KMS-11 (cell line): ENCODE data around the gene OR7C2.

Source experiments
- H2AFZ ChIP-seq: fragments of 200-600 bp; sonication (generic); 2 replicates; pipeline ENCODE4 v1.6.1; 2016; ENCODE audit warnings: antibody characterized with exemption, mixed run types, low read depth
- H3K27ac ChIP-seq: fragments of 200-600 bp; sonication (generic); 2 replicates; pipeline ENCODE4 v1.6.1; 2016; ENCODE audit warnings: mild to moderate bottlenecking, mixed run types
- H3K27me3 ChIP-seq: fragments of 200-600 bp; sonication (generic); 2 replicates; pipeline ENCODE4 v1.6.1; 2017; ENCODE audit warnings: mild to moderate bottlenecking, low read depth, mixed run types, moderate library complexity; ENCODE audit not compliant: insufficient read depth
- H3K36me3 ChIP-seq: fragments of 200-600 bp; sonication (generic); 2 replicates; pipeline ENCODE4 v1.6.1; 2017; ENCODE audit warnings: mild to moderate bottlenecking, mixed run types; ENCODE audit not compliant: insufficient read depth
- H3K4me1 ChIP-seq: fragments of 200-600 bp; sonication (generic); 2 replicates; pipeline ENCODE4 v1.6.1; 2016; ENCODE audit warnings: mild to moderate bottlenecking, low read depth, mixed run types; ENCODE audit not compliant: poor library complexity, severe bottlenecking
- H3K4me2 ChIP-seq: fragments of 200-600 bp; sonication (generic); 2 replicates; pipeline ENCODE4 v1.7.0; 2016; ENCODE audit warnings: mild to moderate bottlenecking, mixed run types
- H3K4me3 ChIP-seq: fragments of 200-600 bp; sonication (generic); IDR thresholded peaks from 2 replicates; pipeline ENCODE4 v1.6.1; 2017; ENCODE audit warnings: low read depth, low read length, mixed read lengths; ENCODE audit not compliant: insufficient read depth
- H3K79me2 ChIP-seq: fragments of 200-600 bp; sonication (generic); 2 replicates; pipeline ENCODE4 v1.6.1; 2016; ENCODE audit warnings: low read depth, mixed run types; ENCODE audit not compliant: insufficient read depth
- H3K9ac ChIP-seq: fragments of 200-600 bp; sonication (generic); 2 replicates; pipeline ENCODE4 v1.6.1; 2016; ENCODE audit warnings: mild to moderate bottlenecking, mixed run types
- H4K20me1 ChIP-seq: fragments of 200-600 bp; sonication (generic); 2 replicates; pipeline ENCODE4 v1.6.1; 2016; ENCODE audit warnings: mild to moderate bottlenecking, mixed run types; ENCODE audit not compliant: insufficient read depth
- TF ChIP-seq, protein P1 (sequence below): fragments of 200-600 bp; sonication (generic); conservative IDR thresholded peaks from 2 replicates; pipeline ENCODE4 v1.6.1; 2017; ENCODE audit warnings: low read depth, mild to moderate bottlenecking, antibody characterized with exemption, low read length, moderate library complexity, mixed read lengths

Gene OR7C2

DNA sequence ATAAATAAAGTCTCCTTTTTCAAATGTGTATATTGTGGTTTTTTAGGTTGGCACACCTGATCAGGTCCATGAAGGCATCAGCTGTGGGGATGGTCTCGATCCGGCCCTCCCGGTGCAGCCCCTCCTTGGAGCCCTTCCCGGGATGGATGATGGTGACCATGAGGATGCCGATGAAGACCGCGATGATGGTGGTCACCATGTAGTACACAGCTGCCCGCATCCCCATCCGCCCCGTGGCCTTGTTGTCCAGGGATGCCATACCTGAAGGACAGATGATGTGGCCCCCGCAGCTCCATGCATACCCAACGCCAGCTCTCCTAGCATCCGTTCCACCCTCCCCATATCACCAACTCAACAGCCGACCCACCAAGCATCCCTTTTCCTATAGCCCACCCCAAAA is 27.0 kb downstream of the OR7C2 start:
- Histone ChIP-seq H3K36me3 (no peaks in the 10 kb centered on the region), H3K4me3 (no peak overlapping the region), H3K27ac (no peak overlapping the region), H3K27me3 (peaks cover 3% of the 10 kb centered on the region; the same call in 1 of the 2 replicates), H2AFZ (no peak overlapping the region), H3K4me2 (no peak overlapping the region), H3K79me2 (no peaks in the 10 kb centered on the region), H3K9ac (no peak overlapping the region), H3K4me1 (no peaks in the 10 kb centered on the region), H4K20me1 (no peaks in the 10 kb centered on the region)
- TF ChIP-seq, protein P1, sequence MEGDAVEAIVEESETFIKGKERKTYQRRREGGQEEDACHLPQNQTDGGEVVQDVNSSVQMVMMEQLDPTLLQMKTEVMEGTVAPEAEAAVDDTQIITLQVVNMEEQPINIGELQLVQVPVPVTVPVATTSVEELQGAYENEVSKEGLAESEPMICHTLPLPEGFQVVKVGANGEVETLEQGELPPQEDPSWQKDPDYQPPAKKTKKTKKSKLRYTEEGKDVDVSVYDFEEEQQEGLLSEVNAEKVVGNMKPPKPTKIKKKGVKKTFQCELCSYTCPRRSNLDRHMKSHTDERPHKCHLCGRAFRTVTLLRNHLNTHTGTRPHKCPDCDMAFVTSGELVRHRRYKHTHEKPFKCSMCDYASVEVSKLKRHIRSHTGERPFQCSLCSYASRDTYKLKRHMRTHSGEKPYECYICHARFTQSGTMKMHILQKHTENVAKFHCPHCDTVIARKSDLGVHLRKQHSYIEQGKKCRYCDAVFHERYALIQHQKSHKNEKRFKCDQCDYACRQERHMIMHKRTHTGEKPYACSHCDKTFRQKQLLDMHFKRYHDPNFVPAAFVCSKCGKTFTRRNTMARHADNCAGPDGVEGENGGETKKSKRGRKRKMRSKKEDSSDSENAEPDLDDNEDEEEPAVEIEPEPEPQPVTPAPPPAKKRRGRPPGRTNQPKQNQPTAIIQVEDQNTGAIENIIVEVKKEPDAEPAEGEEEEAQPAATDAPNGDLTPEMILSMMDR: no peak

DNA sequence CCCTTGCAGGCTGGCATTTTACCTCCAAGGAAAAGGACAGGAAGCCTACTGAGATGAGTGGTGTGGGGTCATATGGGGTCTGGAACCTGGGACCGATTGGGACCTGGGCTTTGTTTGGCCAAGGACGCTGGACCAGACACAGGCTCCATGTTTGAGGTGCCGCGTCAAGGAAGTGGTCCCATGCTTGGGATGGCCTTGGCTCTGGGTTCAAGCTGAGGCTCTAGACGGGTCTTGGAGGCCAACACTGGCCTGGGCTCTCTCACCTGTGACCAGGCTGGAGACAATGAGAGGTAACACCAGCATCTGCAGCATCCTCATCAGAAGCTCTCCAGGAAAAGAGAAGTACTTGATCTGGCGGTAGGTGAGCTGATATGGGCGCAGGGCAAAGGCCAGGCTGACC is 30.2 kb downstream of the OR7C2 start:
- Histone ChIP-seq H3K9ac (no peak overlapping the region), H3K36me3 (no peaks in the 10 kb centered on the region), H4K20me1 (no peaks in the 10 kb centered on the region), H3K4me1 (no peaks in the 10 kb centered on the region), H3K27ac (no peak overlapping the region), H3K79me2 (no peaks in the 10 kb centered on the region), H3K4me2 (no peak overlapping the region), H3K27me3 (peaks cover 9% of the 10 kb centered on the region; the same call in 1 of the 2 replicates), H3K4me3 (no peak overlapping the region), H2AFZ (no peak overlapping the region)
- TF ChIP-seq, protein P1: no peak

DNA sequence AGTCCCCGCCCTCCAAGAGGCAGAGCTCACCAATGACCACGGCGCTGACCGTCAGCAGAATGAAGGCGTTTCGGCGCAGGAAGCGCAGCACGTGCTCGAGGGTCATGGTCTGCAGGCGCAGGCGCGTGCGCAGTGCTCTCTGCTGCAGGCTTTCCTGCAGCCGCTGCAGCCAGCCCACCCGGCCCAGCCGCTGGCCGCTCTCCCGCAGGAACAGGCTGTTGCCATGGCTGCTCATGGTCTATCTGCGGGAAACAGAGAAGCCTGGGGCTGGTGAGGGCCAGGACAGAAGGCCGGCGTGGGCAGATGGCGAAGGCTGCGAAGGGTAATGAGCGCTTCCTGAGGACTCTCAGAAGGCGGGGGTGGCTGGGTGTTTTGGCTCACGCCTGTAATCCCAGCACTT is 31.4 kb downstream of the OR7C2 start:
- Histone ChIP-seq H3K4me1 (no peaks in the 10 kb centered on the region), H3K79me2 (no peaks in the 10 kb centered on the region), H3K4me3 (no peak overlapping the region), H3K9ac (no peak overlapping the region), H3K4me2 (no peak overlapping the region), H3K36me3 (no peaks in the 10 kb centered on the region), H3K27me3 (peaks cover 9% of the 10 kb centered on the region; the same call in 1 of the 2 replicates), H4K20me1 (no peaks in the 10 kb centered on the region), H2AFZ (no peak overlapping the region), H3K27ac (no peak overlapping the region)
- TF ChIP-seq, protein P1: no peak

DNA sequence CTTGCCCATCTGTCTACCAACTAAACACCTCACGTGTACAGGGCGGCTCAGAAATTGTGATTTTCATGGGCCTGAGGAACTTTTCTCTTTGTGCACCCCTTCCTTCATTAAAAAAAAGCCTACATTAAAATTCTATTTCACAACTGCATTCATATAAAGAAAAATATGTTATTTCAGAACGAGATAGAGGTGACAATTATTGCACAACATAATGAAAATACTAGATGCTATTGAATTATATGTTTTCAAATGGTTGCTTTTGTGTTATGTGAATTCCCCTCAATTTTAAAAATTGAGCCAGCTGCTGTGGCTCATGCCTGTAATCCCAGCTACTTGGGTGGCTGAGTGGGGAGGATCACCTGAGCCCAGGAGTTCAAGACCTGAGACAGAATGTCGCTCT is 33.2 kb downstream of the OR7C2 start:
- no peak overlapping the region for H3K9ac ChIP-seq
- no peaks in the 10 kb centered on the region for H3K79me2 ChIP-seq
- H3K36me3 ChIP-seq: no peaks in the 10 kb centered on the region
- H3K4me1 ChIP-seq: no peaks in the 10 kb centered on the region
- peaks cover 9% of the 10 kb centered on the region; the same call in 1 of the 2 replicates for H3K27me3 ChIP-seq
- no peaks in the 10 kb centered on the region for H4K20me1 ChIP-seq
- TF ChIP-seq, protein P1: no peak
- no peak overlapping the region for H3K4me2 ChIP-seq
- H3K27ac ChIP-seq: no peak overlapping the region
- H2AFZ ChIP-seq: no peak overlapping the region
- H3K4me3 ChIP-seq: no peak overlapping the region

DNA sequence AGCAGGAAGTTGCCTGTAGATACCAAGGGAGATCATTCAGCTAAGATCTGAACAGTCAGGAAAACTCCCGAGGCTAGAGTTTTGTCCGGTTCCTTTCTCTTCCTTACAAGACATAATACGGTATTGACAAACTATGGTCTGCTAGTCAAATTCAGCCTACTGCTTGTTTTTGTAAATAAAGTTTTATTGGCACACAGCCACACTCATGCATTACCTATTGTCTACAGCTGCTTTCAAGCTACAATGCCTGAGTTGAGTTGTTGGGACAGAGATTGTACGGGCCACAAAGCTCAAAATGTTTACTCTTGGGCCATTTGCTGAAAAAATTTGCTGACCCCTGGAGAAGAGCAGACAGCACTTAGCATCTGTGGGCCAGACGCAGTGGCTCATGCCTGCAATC is 35.8 kb downstream of the OR7C2 start:
- TF ChIP-seq, protein P1: no peak
- no peak overlapping the region for H3K9ac ChIP-seq
- no peak overlapping the region for H3K27ac ChIP-seq
- H2AFZ ChIP-seq: no peak overlapping the region
- H3K27me3 ChIP-seq: peaks cover 6% of the 10 kb centered on the region; the same call in 1 of the 2 replicates
- no peak overlapping the region for H3K4me3 ChIP-seq
- no peaks in the 10 kb centered on the region for H3K4me1 ChIP-seq
- H3K36me3 ChIP-seq: no peaks in the 10 kb centered on the region
- H3K4me2 ChIP-seq: no peak overlapping the region
- H4K20me1 ChIP-seq: no peaks in the 10 kb centered on the region
- no peaks in the 10 kb centered on the region for H3K79me2 ChIP-seq
